Medulla oblongata (tissue), 1 donor: ENCODE measurements around the gene DIPK1A.

ENCODE experiments used
- DNase-seq: peaks from one replicate; pipeline ENCODE4 v3.0.0-alpha.2; 2015; ENCODE audit errors: extremely low spot score

Gene DIPK1A

DNA sequence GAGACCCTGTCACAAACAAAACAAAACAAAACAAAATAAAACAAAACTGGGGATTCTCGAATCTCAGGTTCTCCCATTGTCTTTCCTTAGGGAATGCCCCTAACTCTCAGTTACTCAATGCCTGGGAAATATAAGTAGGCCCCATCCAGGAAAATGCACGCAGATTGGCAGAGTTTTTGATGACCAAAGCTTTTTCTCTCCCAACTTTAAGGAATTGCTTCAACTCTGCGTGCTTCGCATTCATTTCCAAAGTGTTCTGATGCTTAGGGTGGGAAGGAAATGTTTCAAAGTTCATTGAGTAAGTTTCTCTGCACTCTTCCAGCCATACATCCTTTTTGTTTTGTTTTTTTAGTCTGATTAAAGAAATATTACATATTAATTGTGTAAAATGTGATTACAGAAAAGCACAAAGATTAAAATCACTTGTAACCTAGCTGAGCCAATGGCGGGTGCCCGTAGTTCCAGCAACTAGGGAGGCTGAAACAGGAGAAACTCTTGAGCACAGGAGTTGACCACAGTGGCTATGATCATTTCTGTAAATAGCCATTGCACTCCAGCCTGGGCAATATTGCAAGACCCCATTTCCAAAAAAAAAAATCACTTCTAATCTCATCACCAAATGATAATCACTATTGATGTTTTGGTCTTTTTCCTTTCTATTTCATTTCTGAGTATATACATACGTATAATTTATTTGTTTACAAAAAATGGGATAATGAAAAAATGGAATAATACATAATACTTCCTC lies 157.9 kb downstream of the DIPK1A start:
- DNase-seq: no peak

DNA sequence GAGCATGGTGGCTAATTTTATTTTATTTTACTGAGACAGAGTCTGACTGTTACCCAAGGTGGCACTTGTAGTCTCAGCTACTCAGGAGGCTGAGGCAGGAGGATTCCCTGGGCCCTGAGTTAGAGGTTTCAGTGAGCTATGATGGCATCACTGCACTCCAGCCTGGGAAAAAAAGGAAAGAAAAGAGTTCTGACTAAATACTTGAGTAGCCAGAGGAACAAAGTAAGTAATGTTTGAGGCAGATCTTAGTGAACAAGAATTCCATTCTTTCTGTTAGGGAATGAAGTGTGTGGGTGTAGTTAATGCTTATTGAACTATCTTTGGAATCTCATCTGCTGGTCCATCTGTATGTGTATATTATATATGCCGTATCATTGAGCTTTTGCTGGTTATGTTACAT lies 163.3 kb downstream of the DIPK1A start:
- no peak for DNase-seq

GRCh38 chr1:92797297-92797696 lies 164.0 kb downstream of the DIPK1A start:
- no peak for DNase-seq

DNA sequence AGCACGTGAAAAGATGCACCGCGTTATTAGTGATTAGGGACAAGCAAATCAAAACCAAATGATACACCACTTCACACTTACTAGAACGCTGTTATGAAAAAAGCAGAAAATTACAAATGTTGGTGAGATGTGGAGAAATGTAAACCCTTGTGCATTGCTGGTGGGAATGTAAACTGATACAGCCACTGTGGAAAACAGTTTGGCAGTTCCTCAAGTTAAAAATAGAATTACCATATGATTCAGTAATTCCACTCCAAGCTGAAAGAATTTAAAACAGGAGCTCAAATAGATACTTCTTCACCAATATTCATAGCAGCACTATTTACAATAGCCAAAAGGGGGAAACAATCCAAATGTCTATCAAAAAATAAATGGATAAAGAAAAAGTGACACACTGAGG lies 166.1 kb downstream of the DIPK1A start:
- no peak for DNase-seq

GRCh38 chr1:92792340-92792782 lies 168.9 kb downstream of the DIPK1A start:
- no peak for DNase-seq
